Right hindlimb (tissue), 1 donor: ENCODE data around the gene MAGI2.
"Not testable (repeated sequence)": the region's sequence is repeated elsewhere in the genome, so short reads cannot be mapped to it uniquely, and the experiment has no call there.

Experiments used
- DNase-seq: peaks from one replicate; pipeline ENCODE4 v3.0.0-alpha.2; 2018

The MAGI2 gene

GRCh38 chr7:79034730-79035129 is 418.7 kb downstream of the MAGI2 start:
- no peak for DNase-seq

- DNase-seq = not testable (repeated sequence)
Observed at GRCh38 chr7:79019711-79020110, 433.8 kb downstream of the MAGI2 start.

DNA sequence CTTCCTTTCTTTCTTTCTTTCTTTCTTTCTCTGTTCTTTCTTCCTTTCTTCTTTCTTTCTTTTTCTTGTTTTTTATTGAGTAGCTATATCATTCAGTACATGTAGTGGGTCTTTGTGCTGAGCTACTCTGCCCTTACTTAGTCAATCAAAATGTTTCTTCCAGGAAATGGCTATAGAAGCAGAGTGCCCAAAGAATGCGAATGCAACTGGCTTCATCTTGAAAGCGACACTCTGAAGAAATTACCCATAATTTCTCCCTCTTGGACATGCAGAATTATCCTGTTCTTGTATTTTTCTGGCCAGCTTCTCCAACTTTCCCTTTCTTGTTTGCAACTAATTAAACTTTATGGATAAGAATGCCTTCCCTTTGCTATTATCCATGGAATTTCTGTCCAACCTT is 441.5 kb downstream of the MAGI2 start:
- no peak for DNase-seq

DNA sequence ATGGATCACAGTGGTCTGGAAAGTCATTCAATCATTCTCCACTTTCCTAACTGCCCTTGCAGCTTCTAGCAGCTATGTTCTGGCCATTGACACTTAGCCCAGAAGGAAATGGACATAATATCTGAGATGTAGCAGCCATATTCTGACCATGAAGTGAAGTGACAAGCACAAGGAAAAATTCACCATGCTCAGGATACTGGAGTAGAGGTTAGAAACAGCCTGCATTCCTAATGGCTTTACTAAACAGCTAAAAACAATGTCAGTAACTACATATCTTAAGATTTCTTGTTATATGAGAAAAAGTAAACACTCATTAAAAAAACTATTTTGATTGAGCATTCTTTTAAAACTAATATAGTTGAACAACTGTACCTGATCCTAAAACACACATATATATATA is 443.8 kb downstream of the MAGI2 start:
- no peak for DNase-seq

DNA sequence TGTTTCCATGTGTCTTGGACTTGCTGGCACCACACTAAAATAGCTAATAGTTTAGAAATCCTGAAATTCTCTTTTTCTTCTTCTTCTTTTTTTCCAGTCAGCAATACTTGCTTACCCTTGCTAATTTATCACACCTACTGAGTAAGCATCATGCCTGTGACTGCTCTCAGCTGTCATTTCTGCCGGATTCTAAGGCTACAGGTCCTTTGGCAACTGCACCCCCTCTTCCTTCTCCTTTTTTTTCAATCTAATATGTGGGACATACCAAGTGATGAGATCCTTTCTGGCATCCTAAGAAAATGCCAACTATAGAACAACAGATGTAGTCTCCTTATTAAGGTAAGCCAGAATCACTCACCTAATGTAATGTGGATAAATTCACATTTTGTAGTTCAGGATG is 444.7 kb downstream of the MAGI2 start:
- DNase-seq = no peak

GRCh38 chr7:78996013-78996412 is 457.5 kb downstream of the MAGI2 start:
- no peak for DNase-seq

DNA sequence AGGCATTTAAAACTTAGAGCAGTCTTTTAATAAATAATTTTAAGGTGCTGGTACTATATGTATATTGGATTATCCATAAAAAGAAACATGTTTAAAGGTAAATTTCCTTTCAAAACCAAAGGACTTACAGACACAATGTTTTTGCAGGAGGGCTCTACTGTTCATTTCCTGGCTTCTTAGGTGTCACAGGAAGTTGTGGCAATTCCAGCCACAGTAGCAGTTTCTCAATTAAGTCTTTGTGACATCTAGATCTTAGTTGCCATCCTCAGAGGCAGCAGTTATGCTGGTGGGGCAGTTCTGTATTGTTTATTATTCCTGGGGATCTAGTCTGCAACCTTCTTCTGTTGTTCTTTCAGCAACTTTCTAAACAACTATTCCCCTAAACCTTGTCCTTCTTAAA is 460.1 kb downstream of the MAGI2 start:
- no peak for DNase-seq

DNA sequence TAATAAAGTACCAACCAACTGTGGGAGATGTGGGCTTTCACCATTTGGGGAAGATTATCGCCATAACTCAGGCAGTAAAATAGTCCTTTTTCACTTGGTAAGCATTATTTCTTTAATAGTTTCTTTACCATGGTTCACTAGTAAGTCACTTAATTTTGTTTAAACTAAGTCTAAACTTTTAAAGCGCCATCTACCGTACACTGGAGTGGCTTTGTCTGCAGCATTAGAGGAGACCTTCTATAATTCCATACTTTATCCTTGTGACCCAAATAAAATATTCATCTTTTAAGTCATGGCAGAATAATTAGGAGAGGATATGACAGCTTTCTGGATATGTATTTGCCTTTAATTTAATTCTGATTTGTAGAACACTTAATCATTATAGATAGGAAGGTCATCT is 468.0 kb downstream of the MAGI2 start:
- no peak for DNase-seq

DNA sequence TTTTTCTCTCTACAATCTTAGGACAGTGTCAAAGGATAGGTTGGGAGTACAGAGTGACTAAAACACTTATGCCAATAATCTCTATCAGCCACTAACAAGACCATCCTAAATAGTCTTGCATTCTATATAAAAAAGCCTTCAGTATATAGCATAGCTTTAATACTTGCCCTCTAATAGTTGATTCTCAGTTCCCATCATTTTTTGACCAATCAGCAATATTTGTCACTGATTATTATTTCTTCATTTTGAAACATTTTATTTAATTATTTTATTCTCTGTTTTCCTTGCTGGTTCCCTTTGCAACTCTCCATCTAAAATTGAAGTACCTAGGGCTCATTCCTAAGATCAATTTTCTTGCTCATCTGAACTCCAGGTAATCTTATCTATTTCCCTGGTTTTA is 470.0 kb downstream of the MAGI2 start:
- DNase-seq = no peak

DNA sequence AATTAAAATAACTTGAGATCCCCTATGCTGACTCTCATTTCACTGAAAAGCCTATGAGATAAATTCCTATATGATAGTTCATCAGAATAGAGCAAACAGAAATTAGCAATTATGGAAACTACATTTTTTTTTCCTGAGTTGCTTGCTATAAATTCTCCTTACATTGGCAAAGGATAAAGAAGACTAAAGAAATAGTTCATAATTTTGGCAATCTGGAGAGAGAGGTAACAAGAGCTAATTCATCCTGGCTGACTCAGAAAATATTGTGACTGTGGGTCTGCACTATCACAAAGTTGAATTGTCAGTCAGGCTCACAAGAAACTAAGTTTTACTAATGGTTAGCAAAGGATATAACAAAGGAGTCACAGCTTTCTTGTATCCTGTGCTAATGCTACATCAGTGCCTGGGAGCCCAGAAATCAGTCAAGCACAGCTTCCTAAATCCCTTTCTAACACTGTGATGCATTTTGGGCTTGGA is 483.0 kb downstream of the MAGI2 start:
- DNase-seq = no peak

DNA sequence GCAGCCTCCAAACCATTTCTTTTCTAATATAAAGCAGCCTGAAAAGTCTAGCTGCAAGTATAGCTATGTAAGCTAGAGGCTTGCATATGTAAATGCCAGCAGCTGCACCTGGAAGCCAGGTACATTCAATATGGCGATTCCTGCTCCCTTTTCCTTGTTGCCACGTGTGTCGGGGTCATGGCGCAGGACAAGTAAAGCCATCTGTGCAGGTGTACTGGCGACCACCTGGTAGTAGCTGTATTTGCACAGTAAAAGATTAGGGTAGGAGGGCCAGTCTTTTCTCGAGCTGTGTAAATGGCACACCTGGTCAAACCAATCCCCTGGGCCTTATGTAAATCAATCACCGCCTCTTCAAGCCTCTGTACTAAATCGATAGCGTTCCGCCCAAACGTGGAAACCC is 484.5 kb downstream of the MAGI2 start:
- DNase-seq = no peak

DNA sequence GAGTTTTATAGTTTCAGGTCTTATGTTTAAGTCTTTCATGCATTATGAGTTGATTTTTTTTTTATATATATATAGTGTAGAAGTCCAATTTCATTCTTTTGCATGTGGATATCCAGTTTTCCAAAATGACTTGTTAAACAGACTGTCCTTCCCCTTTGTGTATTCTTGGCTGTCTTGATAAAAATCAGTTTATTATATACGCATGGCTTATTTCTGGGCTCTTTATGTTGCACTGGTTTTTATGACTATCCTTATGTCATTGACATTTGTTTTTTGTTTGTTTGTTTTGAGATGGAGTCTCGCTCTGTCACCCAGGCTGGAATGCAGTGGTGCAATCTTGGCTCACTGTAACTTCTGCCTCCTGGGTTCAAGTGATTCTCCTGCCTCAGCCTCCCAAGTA is 485.9 kb downstream of the MAGI2 start:
- DNase-seq = not testable (repeated sequence)

GRCh38 chr7:78967046-78967445 is 486.4 kb downstream of the MAGI2 start:
- DNase-seq = no peak

- no peak for DNase-seq
Observed at GRCh38 chr7:78959477-78959876, 494.0 kb downstream of the MAGI2 start.

GRCh38 chr7:78955329-78955728 is 498.1 kb downstream of the MAGI2 start:
- no peak for DNase-seq

- no peak for DNase-seq
Observed at GRCh38 chr7:78953726-78954363, 499.6 kb downstream of the MAGI2 start.

DNA sequence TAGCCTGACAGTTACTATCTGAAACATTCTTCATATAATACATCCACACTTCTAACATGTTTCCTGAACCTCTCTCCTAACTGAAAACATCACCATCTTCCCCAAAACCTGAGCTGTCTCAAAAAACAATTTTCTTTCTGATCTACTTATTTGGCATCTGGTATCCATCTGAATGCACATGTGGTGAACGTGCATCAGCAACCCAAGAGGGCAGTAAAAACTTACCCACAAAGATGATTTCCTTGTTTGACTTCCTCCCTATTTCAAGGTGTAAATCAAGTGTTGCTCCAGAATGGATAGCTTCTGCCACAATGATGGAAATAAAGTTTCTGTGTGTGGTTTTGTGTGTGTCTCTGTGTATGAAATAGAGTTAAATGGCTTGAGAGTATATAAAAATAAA is 500.4 kb downstream of the MAGI2 start:
- no peak for DNase-seq

DNA sequence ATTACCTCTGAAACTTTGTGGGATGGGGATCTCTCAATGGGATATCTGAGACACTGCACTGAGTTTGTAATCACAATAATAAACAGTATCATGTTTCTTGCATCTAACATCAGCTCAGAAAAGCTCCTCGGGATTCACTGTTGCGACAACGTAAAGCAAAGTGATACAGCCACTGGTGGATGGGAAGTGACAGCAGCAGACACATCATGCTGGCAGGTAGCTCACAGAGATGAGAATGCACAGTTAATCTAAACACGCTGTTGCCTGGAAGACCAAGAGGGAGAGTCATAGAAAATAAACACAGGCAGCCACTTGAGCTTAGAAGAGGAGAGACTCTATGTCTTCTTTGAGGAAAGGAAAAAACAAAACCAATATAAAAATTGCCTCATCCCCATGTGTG is 513.8 kb downstream of the MAGI2 start:
- no peak for DNase-seq

- no peak for DNase-seq
Observed at GRCh38 chr7:78924581-78924980, 528.9 kb downstream of the MAGI2 start.

- no peak for DNase-seq
Observed at GRCh38 chr7:78912781-78913180, 540.7 kb downstream of the MAGI2 start.

- no peak for DNase-seq
Observed at GRCh38 chr7:78906735-78907134, 546.7 kb downstream of the MAGI2 start.

DNA sequence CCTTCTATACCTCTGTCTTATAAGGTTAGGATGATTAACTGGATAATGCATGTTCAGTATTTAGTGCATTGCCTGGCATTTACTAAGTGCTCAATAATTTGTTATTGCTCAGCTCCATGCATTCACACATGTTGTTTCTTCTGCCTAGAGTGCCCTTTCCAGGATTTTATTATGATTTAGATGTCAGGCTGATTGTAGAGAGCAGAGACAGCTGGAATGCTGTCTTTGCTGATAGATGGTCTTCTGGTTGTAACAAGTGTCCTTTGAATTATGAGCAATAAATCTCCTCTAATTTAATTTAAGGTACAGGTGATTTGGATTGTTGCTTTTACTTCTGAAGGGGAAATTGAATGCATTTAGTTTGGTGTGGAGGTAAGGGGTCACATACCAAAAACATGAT is 548.0 kb downstream of the MAGI2 start:
- no peak for DNase-seq

GRCh38 chr7:78904983-78905382 is 548.5 kb downstream of the MAGI2 start:
- DNase-seq = no peak

DNA sequence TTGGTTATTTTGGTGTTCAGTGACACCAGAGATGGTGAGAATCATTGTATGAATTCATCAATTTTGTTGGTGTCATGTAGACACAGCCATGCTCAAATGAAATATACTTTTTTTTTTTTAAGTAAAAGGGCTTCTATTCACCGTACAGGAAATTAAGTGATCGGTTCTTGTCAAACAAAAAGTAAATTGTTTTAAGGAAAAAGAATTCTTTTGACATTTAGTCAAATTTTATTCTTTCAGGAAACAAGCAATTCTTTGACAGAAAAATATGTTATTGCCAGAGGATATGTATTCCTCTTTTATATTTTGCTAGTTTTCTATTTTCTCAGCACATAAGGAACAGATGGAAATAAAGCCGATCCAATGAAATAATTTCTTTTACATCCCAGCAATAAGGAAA is 551.9 kb downstream of the MAGI2 start:
- no peak for DNase-seq

GRCh38 chr7:78900806-78901205 is 552.7 kb downstream of the MAGI2 start:
- no peak for DNase-seq

GRCh38 chr7:78895393-78895792 is 558.1 kb downstream of the MAGI2 start:
- no peak for DNase-seq
